A549 (cell line): ENCODE measurements around the gene GOSR2.

Experiments used
- CEBPB ChIP-seq, 2 experiments: fragments of >200 bp in 1 of 2; sonication (Bioruptor Twin) in 1 of 2; formaldehyde crosslinking in 1 of 2; IDR thresholded peaks; 2 replicates each; pipeline ENCODE4 v1.6.1; 2012 to 2016
- CHD4 ChIP-seq: fragments of 200-600 bp; sonication (generic); IDR thresholded peaks from 2 replicates; pipeline ENCODE4 v1.6.1; 2016; ENCODE audit warnings: antibody characterized with exemption, mild to moderate bottlenecking, borderline replicate concordance
- CTCF ChIP-seq: fragments of >200 bp; sonication (Bioruptor Twin); formaldehyde crosslinking; IDR thresholded peaks from 3 replicates; pipeline ENCODE4 v1.5.1; 2016
- HMGXB4 ChIP-seq: fragments of 250-450 bp; sonication (Bioruptor Pico); IDR thresholded peaks from 2 replicates; pipeline ENCODE4 v1.5.0; 2021; ENCODE audit warnings: mild to moderate bottlenecking, moderate library complexity, borderline replicate concordance
- JUN ChIP-seq, 2 experiments: fragments of >200 bp; sonication (Bioruptor Twin); formaldehyde crosslinking; IDR thresholded peaks; 2 replicates in 1 of 2; 3 replicates in 1 of 2; pipeline ENCODE4 v1.6.1; 2016 to 2017
- REST ChIP-seq: fragments of 200-600 bp; sonication (generic); IDR thresholded peaks from 2 replicates; pipeline ENCODE4 v1.6.1; 2016; ENCODE audit warnings: antibody characterized with exemption, mild to moderate bottlenecking, moderate library complexity

GRCh38 chr17:46976626-46977270 is 53.8 kb downstream of the GOSR2 start:
- TF ChIP-seq CTCF = no peak
- no peak for TF ChIP-seq CEBPB (IDR thresholded peaks at IDR 0.05)
- no peak for TF ChIP-seq HMGXB4 (CRISPR knock-in tag)
- no peak for TF ChIP-seq CHD4
- no peak for TF ChIP-seq JUN (IDR thresholded peaks at IDR 0.05)
- TF ChIP-seq REST = no peak
